ENCODE data around the gene HUS1.
A peak's percentile ranks its signal among the peaks of the same experiment; 100 is the strongest.
"Not testable (repeated sequence)": the region's sequence is repeated elsewhere in the genome, so short reads cannot be mapped to it uniquely, and the experiment has no call there.

HUS1 gene

DNA sequence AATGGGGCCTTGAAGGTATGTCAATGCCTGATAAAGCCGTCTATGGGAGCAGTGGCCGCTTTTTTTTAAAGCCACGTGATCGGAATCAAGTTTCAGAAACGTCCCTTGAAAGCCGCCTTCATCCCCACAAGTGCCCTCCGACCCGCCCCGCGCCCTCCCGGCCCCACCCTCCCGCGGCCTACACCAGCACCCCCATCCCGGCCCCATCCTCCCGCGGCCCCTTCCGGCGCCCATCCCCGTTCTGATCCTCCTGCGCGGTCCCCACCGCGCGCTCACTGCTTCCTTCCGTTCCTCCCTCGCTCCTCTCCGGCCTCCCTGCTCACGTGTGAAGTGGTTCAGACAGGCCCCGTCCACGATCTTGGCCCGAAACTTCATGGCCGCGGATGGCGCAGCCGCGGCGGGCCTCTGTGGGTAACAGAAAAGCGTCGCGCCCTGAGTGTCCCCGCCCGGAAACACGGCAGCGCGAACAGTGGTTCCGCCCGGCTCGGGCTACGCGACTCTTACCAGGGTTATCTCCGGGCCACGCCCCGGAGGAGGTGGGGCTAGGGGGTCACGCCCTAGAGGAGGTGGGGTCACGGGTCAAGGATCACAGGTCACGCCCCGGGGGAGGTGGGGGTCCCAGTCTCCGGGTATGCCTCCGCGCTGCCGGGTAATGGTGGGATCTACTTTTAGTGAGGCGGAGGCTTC, at the start of gene HUS1:
Gene HUS1, minus strand, starts transcription at position 471 of the 687 bp plus-strand sequence. Its CDS starts 96 bp downstream, at position 375.
- peak; percentile 83 for DNase-seq

GRCh38 chr7:48028938-48029337, 49.5 kb upstream of the HUS1 start, which contains the start of gene SUN3:
Gene SUN3 (minus strand): TSS chr7:48029107. CDS start chr7:48028938, 169 bp downstream.
- no peak for DNase-seq

- no peak for DNase-seq
Measured at GRCh38 chr7:48025624-48026023, 46.2 kb upstream of the HUS1 start.

GRCh38 chr7:48017674-48018073, 38.3 kb upstream of the HUS1 start:
- no peak for DNase-seq

GRCh38 chr7:48016641-48017040, 37.2 kb upstream of the HUS1 start:
- no peak for DNase-seq

- DNase-seq, result no peak
Measured at GRCh38 chr7:48011951-48012350, 32.5 kb upstream of the HUS1 start.

DNA sequence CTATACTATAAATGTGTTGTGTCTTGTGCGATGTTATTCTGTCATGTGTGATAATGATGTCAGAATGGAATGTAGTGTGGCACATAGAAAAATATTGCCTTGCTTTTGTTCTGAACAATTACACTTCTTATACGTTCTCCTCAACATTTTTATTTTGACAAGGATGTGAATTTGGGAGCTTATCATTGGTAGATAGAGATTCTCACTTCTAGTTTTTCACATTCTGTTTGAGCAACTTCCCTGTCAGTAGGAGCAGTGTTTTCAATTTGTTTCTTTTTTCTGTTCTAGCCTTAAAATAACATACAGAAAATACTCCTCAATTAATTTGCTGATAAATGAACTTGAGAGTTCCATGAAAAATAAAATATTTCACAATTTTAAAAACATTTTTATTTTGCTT, 31.9 kb upstream of the HUS1 start:
- DNase-seq, result no peak

DNA sequence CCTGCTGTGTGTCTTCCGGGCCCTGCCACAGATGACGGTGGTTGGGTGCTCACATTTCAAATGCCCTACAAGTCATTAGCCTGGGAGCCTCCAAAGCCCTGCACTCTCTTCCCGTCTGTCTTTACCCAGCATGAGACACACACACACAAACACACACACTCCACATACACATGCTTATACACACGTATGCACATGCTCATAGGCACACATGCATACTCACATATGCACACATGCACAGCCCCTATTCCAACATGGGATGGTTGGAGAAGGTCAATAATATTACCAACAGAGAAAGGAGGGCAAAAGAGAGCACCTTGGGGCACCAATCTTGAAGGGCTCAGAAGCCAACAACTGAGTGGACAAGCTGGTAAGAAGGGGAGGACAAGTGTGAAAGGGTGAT, 30.5 kb upstream of the HUS1 start:
- DNase-seq, result no peak

GRCh38 chr7:48009257-48009656, 29.8 kb upstream of the HUS1 start:
- no peak for DNase-seq

- no peak for DNase-seq
Measured at GRCh38 chr7:48006866-48007265, 27.5 kb upstream of the HUS1 start.

DNA sequence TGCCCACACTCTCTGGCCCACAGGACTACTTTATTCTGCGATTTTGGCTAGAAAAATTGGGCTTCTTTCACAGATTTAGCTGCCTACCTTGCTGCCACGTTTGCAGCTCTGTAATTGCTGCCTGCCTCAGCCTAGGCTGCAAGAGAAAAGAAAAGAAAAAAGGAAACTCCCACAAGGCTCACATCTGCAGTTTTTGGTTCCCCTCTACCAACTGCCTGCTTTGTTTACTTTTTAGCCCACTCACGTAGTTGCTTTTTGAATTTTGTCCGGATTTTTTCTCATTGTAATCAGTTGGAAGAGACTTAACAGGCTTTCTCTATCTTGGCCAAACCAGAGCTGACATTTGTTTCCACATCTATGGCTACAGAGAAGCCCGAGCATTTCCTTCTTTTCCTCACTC, 25.2 kb upstream of the HUS1 start:
- no peak for DNase-seq

DNA sequence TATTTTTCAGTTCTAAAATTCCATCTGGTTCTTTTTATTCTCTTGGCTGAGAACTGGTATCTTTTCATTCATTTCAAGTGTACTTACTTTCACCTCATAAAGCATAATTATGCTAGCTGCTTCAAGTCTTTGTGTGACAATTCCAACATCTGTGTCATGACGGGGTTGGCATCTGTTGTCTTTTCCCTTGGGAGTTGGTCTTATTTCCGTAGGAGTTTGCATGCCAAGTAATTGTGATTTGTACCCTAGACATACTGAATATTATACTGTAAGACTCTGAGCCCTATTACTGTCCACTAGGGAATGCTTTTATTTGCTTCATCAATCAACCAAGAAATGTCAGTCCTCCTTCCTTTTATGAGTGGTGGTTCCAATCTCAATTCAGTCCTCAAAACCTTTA, 24.6 kb upstream of the HUS1 start:
- no peak for DNase-seq

DNA sequence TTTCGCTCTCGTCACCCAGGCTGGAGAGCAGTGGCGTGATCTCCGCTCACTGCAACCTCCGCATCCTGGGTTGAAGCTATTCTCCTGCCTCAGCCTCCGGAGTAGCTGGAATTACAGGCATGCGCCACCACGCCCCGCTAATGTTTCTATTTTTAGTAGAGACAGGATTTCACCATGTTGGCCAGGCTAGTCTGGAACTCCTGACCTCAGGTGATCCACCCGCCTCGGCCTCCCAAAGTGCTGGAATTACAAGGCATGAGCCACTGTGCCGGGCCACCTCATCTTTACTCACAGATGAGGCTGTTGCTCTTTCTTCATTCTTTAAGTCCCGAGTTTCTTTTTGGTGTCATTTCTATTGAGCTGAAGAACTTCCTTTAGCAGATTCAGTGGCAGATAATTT, 20.7 kb upstream of the HUS1 start:
- not testable (repeated sequence) for DNase-seq

- no peak for DNase-seq
Measured at GRCh38 chr7:47999413-47999812, 20.0 kb upstream of the HUS1 start.

DNA sequence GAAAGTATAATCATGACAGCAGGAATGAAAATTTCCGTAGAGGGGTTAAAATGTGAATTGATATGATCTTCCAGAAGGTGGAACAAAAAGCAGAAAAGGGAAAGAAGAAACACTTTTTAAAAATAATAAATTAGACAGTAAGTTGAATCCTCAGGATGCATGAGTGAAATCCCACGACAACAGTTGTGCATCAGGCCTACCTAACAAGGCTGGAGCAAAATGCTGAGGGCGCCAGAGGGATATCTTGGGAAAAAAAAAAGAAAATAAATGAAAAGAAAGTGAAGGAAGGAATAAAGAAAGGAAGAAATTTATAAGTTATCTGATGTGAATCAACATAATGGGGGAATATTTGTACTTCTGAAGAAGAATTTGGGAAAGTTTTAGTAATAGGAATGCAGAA, 13.0 kb upstream of the HUS1 start:
- DNase-seq, result no peak

DNA sequence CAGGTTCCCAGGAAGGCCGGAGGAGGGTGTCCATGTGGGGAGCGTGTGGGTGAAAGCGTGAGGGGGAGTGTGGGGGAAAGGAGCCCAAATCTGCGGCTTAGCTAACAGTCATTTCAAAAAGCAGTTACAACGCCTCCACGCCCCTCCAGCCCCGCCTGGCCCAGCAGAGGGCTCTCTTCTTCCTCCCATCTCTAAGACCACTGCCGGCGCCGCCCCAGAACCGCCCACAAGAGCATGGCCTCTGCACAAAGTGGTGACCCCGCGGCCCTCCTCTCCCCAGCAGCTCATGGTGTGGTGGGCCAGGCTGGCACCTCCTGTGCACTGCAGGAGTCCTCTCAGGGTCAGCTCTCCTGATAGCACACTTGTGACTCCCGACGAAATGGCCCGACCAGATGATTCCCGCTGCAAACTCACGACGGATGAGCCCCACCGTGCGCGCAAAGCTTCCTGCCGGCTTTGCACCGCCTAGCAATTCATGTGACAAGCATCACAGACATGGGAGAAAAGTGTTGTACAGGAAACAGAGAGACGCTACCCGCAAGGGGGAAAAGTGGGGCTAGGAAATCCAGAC, 12.4 kb upstream of the HUS1 start:
- DNase-seq, result peak; percentile 13

GRCh38 chr7:47991270-47991669, 11.9 kb upstream of the HUS1 start:
- DNase-seq, result no peak

DNA sequence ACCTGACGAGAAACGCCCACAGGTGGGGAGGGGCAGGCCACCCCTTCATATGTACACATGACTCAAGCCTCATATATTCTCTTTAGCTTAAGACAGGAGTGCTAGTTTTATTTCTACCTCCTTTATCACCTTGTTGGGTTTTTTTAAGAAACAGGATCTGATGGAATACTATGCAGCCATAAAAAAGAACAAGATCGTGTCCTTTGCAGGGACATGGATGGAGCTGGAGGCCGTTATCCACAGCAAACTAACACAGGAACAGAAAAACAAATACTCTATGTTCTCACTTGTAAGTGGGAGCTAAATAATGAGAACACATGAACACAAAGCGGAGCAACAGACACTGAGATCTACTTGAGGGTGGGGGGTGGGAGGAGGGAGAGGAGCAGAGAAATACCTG, 11.2 kb upstream of the HUS1 start:
- DNase-seq, result no peak

GRCh38 chr7:47989607-47990400, 10.4 kb upstream of the HUS1 start:
- not testable (repeated sequence) for DNase-seq

DNA sequence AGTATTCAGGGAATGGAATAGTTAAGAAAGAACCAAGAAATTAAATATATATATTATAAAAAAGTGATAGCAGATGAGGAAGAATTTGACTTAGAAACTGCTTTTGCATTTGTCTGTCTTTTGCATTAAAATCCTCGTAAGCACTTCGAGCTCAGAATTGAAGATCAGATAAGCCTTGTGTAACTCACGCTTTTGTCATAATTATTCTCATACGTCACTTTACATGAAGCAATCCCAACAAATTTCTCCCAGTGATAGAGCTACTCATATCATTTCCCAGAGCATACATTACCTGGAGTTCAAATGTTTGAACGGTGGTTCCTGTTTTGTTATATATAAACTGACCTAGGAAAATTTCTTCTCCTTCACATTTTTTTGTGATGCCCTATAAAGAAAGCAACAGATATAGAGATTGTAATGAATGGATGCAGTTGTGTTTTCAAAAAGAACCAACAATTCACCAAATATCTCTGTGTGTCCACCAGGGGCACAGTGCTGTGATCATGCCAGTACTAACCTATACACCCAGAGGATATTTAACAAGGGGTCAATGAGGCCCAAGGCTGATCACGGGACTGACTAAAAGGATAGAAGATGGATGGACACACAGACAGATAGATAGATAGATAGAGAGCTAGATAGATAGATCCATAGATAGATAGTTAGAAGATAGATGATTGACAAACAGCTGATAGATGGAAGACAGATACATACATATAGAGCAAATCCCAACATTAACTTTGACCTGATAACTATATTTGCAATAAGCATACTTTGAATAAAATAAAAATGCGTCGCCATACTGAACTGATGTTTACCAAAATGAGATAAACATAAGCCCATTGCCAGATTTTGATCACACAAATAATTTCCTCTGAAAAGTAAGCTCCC, 9.3 kb upstream of the HUS1 start:
- DNase-seq, result no peak

DNA sequence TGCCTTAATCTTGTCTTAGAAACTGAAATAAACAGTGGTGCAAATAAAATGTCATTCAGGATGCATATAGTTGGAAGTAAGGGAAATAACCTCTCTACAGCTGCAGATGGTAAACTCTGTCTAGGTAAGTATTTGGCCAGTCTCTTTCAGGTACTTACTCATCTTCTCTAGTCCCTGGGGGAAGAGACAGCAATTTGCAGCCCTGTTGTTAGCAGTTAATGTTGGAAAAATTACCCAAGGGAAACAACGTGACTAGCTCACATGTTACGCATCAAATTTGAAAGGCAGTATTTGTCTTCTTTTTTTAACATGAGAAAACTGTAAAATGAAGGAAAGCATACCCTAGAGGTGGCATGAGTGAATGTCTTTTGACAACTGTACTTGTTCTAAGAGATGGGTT, 3.2 kb upstream of the HUS1 start:
- DNase-seq, result no peak

DNA sequence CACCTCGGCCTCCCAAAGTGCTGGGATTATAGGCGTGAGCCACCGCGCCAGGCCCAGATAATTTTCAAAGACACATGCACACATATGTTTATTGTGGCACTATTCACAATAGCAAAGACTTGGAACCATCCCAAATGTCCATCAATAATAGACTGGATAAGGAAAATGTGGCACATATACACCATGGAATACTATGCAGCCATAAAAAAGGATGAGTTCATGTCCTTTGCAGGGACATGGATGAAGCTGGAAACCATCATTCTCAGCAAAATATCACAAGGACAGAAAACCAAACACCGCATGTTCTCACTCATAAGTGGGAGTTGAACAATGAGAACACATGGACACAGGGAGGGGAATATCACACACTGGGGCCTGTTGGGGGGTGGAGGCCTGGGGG, 1.2 kb upstream of the HUS1 start:
- not testable (repeated sequence) for DNase-seq

DNA sequence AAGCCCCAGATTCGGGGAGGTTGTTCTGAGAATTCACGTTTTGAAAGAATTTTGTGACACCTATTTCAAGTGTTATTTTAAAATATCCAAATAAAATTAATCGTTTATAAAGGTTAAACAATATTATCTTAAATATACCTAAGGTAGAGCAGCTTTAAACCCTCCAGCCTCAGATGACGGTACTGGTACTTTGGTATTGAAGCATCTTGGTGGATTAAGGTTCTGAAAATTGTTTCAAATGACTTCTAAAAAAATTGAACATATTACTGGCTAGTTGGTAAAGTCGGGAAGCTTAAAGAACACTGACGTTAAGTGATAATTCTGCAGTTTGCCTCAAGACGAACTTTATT, 392 bp upstream of the HUS1 start:
- no peak for DNase-seq

Measured in DMS79 (cell line).